Lower leg skin (tissue), 3 donors: ENCODE results near the gene ADGRG4.

Experiments
- CTCF ChIP-seq, 3 donors: fragments of 450-650 bp; IDR thresholded peaks; one replicate each; pipeline ENCODE4 v1.5.1; 2016; ENCODE audit warnings: antibody characterized with exemption in 3 of 3, mild to moderate bottlenecking in 3 of 3, moderate library complexity in 2 of 3
- POLR2A ChIP-seq, 2 donors: fragments of 450-650 bp; IDR thresholded peaks; one replicate each; pipeline ENCODE4 v1.6.1; 2016 to 2017; ENCODE audit warnings: antibody characterized with exemption in 2 of 2, mild to moderate bottlenecking in 1 of 2, moderate library complexity in 1 of 2

GRCh38 chrX:136261321-136261720 is 39.4 kb upstream of the ADGRG4 start:
- TF ChIP-seq CTCF (IDR thresholded peaks at IDR 0.05) = no peak
- TF ChIP-seq POLR2A (IDR thresholded peaks at IDR 0.05) = no peak
